CD4-positive, alpha-beta T cell treated with Interleukin-15 for 4 hours (primary cell): ENCODE measurements around the gene ANO8.
"Not testable (repeated sequence)": the region's sequence is repeated elsewhere in the genome, so short reads cannot be mapped to it uniquely, and the experiment has no call there.

Experiments
- DNase-seq: peaks from one replicate; pipeline ENCODE4 v3.0.0-alpha.2; 2020; ENCODE audit warnings: low spot score

ANO8 gene

GRCh38 chr19:17309198-17309964 lies 25.3 kb downstream of the ANO8 start, which contains the start of gene DDA1:
TSS of gene DDA1 (plus strand) at chr19:17309563. CDS start at chr19:17309655, 92 bp downstream.
- DNase-seq: peak; percentile 100

GRCh38 chr19:17307876-17308377 lies 26.7 kb downstream of the ANO8 start:
- DNase-seq: no peak

DNA sequence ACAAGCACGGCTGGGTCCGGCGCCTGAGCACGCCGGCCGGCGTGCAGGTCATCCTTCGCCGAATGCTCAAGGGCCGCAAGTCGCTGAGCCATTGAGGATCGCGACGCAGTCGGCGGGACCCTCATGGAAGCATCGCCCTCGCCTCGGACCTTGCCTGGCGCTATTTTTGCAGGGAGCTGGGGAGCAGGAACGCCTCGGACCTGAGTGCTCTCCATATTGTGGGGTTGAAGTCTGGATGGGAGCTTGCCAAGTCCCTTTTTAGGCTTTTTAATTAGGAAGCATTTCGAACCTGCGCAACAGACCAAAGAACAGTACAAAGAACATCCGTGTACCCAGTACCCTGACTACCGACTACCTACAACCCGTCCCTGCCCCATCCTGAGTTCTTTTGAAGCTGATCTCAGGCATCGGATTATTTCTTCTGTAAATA lies 28.4 kb downstream of the ANO8 start:
- no peak for DNase-seq

- peak; percentile 99 for DNase-seq
Measured at GRCh38 chr19:17305517-17306284, 29.0 kb downstream of the ANO8 start, which contains the start of gene MRPL34. TSS of gene MRPL34 (plus strand) at chr19:17305872. CDS start at chr19:17305893, 21 bp downstream.

GRCh38 chr19:17305216-17305516 lies 29.5 kb downstream of the ANO8 start:
- DNase-seq: no peak

DNA sequence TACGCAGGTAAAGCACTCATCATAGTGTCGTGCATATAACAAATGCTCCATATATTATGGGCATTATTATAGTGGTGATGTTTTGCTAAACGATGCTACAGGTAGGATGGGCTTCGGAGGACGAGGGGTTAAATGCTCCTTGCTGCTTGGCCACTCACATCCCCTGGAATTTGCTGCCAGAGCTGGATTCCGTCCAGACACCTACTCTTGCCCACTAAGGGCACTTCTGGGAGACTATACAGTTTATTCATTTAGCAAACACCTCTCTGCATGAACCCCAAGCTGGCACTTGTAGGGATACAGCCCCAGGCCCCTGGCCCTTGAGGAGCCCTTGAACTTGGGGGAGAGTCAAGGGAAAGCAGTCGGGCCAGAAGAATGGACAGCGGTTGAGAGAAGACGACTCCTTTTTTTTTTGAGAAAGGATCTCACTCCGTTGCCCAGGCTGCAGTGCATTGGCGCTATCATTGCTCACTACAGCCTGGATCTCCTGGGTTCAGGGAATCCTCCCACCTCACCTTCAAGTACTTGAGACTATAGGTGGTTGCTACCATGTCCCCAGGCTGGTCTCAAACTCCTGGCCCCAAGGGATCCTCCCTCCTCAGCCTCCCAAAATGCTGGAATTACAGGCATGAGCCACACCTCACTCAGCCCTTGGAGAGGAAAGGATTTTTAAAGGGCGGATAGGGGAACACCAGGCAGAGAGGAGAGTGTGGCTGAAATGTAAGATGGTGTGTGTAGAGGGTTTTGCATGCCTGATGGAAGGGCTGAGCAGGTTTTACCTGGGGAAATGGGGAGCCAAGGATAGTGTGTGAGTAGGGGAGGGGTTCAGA lies 30.1 kb downstream of the ANO8 start:
- DNase-seq: no peak

- DNase-seq: no peak
Measured at GRCh38 chr19:17303940-17304267, 30.8 kb downstream of the ANO8 start.

DNA sequence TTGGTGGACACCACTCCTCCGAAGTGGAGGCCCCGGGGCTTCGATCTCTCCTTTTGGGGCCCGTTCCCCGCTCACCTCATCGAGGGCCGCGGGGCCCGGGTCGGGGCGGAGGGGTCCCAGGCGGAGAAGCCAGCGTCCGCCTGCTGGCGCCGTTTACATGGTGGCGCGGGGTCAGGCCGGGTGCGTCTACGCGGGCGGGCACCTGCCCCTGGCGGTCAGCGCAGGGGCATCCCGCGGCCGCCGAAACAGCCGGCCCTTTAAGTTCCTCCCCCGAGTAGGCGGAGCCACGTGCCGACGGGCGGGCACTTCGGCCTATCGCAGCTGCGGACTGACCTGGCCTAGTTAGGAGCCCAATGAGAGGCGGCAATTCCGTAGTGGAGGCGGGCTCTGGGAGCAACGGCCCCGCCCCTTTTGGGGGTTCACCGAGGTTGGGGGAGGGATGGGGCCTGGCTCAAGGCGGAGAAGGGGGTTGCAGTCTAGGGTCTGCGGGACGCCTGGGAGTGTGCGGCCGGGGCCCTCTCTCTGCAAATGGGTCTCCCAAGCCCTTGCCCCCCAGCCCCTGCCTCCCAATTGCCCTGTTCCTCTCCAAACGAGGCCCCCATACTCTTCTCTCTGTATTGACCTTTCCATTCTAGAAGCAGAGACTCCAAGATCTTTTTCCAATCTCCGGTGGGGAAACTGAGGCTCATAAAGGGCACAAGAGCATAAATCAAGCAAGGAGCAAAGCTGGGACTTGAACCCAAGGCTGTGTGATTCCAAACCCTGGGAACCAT lies 31.3 kb downstream of the ANO8 start, which contains the start of gene ABHD8:
Gene ABHD8, minus strand, starts transcription at position 259 of the 773 bp plus-strand sequence. CDS start 1,809 bp downstream, outside the sequence.
- peak; percentile 94 for DNase-seq

DNA sequence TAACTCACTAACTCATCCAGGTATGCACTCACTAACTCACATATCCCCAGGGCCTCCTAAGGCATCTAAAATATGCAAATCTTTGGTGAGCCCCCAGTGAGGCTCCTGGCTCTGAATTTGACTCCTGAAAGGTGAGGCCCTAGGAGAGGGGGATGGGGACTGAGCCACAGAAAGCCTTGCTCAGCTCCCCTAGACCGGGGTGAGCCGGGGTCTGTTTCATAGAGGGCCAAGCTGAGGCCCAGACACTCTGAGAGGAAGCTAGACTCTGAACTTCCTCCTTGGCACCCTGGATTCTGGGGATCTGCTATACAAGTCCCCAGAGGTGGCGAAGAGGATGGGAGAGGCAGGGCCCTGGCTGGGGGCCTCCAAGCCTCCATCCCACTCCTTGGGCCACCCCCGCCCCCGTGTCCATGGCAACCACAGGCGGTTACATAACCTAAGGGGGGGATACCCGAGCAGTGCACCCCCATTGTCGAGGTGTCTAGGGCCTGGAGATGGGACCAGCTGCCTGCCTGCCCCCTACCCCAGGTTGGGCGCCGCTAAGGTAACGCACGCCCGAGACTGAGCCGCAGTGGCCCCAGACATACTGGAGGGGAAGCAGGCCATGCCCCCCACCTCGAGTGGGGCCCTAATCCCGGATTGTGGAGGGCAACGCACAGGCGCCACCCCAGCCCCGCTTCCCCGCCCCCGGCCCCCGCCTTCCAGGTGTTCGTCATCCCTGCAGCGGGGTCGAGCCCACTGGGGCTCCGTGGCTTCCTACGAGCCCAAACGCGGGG lies 32.1 kb downstream of the ANO8 start:
- no peak for DNase-seq

GRCh38 chr19:17300992-17301619 lies 33.5 kb downstream of the ANO8 start:
- DNase-seq: no peak

DNA sequence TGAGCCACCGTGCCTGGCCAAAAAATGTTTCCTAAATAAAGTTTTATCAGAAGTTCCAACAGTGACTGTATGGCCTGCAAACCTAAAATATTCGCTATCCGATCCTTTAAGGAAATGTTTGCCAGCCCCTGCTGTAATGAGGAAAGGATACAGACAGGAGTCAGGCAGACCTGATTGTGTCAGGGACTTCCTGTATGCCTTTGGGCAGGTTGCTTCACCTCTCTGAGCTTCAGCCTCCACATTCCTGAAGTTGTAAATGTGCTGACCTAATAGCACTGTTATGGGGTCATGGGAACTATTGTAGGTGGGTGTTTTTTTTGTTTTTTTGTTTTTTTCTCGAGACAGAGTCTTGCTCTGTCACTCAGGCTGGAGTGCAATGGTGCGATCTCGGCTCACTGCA lies 37.7 kb downstream of the ANO8 start:
- no peak for DNase-seq

DNA sequence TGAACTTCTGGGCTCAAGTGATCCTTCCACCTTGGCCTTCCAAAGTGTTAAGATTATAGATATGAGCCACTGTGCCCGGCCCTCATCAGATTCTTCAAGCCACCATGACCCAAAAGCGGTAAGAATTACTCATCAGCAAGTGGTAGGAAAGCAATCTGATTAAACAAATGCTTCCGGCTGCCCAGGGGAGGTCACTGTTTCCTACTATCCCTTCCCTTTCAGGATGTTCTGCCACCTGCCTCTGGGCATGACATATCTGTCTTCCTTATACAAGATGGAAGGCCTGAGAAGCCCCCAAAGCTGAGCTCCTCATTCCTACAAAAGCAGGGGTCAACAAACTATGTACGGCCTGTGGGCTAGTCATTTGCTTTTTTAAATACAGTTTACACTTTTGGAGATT lies 38.4 kb downstream of the ANO8 start:
- no peak for DNase-seq

DNA sequence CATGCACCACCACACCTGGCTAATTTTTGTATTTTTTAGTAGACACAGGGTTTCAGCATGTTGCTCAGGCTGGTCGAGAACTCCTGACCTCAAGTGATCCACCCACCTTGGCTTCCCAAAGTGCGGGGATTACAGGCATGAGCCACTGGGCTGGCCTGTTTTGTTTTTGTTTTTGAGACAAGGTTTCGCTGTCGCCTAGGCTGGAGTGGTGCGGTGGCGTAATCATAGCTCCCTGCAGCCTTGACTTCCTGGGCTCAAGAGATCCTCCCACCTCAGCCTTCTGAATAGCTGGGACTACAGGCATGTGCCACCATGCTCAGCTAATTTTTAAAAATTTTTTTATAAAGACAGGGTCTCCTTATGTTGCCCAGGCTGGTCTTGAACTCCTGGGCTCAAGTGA lies 39.1 kb downstream of the ANO8 start:
- not testable (repeated sequence) for DNase-seq

DNA sequence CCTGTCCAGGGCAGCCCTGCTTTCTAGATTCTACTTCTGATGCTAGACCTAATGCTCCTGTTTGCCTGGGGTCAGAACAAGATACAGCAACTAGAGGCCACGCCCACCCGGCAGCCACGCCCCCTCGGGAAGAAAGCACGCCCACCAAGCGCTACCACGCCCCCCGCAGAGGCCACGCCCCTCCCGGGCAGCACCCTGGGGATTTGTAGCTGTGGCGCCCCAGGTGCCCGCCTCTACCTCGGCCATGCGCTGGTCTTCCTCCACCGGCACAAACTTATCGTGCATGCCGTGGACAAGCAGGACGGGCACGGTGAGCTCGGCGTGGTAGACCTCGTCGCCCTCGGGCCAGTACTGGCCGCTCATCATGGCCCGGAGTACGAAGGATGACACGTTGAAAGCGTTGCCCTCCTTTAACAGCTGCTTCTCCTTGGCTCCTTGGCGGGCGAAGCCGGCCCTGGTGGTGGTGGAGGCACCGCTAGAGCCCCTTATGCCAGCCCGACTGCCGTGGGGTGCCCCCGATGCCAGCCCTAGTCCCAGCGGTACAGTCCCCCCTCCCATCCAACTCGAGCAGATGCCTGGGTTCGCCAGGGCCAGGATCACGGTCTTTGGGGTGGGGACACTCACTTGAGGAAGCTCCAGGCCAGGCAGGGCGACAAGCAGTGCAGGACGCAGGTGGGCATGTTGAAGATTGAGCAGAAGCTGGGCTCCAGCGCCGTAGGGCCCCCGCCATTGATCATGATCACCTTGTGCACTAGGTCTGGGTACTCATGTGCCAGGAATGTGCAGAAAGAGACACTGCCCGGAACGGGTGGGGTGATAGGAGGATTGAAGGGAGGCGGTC lies 40.4 kb downstream of the ANO8 start:
- DNase-seq: peak; percentile 25

- no peak for DNase-seq
Measured at GRCh38 chr19:17293605-17294004, 41.0 kb downstream of the ANO8 start.

GRCh38 chr19:17292301-17293074 lies 42.2 kb downstream of the ANO8 start:
- peak; percentile 81 for DNase-seq

DNA sequence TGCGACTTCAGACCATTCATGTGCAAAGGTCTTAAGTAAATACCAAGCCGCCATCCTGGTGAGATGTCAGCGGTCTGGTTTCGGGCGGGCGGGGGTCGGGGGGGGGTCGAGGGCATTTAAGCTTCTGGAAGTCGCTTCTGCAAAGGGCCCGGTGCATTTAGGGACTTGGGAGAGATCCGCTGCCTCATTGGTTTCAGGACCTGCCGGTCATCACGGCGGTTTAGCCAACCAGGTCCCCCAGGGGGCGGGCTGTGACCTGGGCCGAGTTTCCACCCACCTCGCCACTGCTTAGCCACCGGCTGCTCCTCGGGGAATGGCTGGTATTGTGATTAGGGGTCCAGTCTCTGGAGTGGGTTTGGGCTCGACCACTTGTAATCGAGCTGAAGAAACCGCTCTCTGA lies 45.2 kb downstream of the ANO8 start:
- peak; percentile 18 for DNase-seq

- DNase-seq: no peak
Measured at GRCh38 chr19:17286752-17287151, 47.9 kb downstream of the ANO8 start.
